PC-3 (cell line): ENCODE data around the gene PLPPR3.

Experiments used
- EZH2phosphoT487 ChIP-seq: fragments of 300-600 bp; sonication (generic); IDR thresholded peaks from 2 replicates; pipeline ENCODE4 v1.6.1; 2018; ENCODE audit warnings: mild to moderate bottlenecking, antibody characterized with exemption, low read length, borderline replicate concordance
- TF ChIP-seq, protein P1 (sequence below): fragments of 300-600 bp; sonication (generic); conservative IDR thresholded peaks from 2 replicates; pipeline ENCODE4 v1.5.1; 2017; ENCODE audit warnings: antibody characterized with exemption, low read depth, mild to moderate bottlenecking, low read length

DNA sequence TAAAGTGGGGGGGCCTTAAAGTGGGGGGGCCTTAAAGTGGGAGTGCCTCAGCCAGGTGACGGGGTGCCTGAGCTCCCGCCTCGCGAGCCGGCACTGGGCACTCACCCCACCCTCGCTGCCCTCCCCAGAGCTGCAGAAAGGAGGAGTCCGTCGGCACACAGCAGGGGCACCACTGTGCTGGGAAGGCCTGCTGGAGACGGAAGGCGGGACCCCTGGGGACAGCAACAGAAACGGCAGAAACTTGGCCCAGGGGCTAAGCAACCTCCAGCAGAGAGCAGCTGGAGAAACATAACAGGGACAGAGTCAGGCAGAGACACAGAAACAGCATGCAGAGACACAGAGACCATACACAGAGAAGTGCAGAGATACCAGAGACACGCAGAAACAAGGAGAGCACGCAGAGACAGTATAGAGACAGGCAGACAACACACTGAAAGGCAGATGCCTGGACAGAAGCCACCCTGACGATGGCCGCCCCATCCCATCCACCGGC, 45.6 kb upstream of the PLPPR3 start:
- TF ChIP-seq, protein P1, sequence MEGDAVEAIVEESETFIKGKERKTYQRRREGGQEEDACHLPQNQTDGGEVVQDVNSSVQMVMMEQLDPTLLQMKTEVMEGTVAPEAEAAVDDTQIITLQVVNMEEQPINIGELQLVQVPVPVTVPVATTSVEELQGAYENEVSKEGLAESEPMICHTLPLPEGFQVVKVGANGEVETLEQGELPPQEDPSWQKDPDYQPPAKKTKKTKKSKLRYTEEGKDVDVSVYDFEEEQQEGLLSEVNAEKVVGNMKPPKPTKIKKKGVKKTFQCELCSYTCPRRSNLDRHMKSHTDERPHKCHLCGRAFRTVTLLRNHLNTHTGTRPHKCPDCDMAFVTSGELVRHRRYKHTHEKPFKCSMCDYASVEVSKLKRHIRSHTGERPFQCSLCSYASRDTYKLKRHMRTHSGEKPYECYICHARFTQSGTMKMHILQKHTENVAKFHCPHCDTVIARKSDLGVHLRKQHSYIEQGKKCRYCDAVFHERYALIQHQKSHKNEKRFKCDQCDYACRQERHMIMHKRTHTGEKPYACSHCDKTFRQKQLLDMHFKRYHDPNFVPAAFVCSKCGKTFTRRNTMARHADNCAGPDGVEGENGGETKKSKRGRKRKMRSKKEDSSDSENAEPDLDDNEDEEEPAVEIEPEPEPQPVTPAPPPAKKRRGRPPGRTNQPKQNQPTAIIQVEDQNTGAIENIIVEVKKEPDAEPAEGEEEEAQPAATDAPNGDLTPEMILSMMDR, result no peak
- no peak for TF ChIP-seq EZH2phosphoT487
